ENCODE results near the gene STXBP3.
"Not testable (repeated sequence)": the region's sequence is repeated elsewhere in the genome, so short reads cannot be mapped to it uniquely, and the experiment has no call there.

STXBP3 gene

DNA sequence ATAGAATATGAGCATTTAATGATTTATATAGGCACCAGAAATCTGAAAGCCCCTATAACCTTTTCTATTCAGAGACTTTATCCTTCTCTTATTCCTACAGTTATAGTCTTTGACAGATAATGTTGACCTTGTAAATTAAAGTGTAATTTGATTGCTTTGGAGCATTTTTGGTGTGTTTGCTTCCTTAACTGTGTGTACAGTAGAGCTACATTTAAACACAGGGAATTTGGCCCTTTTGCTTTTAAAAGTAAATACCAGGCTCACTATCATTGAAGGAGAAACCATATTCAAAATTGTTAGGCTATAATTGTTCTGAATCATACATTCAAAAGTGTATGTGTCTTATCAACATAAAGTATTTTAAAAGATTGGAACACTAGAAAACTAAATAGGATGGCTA, 33.0 kb downstream of the STXBP3 start:
- H3K4me1 ChIP-seq (ENCODE audit: insufficient read depth, low read length): no peaks in the 10 kb centered on the region
- H3K9ac ChIP-seq (ENCODE audit: low read depth, low read length): no peak overlapping the region
- no peak overlapping the region for H3K4me3 ChIP-seq (ENCODE audit: low read depth in 1 of 2, low read length in 2 of 2)
- H2AFZ ChIP-seq (ENCODE audit: low read depth, low read length): no peak overlapping the region
- H4K20me1 ChIP-seq (ENCODE audit: insufficient read depth, low read length): no peaks in the 10 kb centered on the region
- no peaks in the 10 kb centered on the region for H3K79me2 ChIP-seq (ENCODE audit: insufficient read depth, low read length)
- TF ChIP-seq, protein P1, sequence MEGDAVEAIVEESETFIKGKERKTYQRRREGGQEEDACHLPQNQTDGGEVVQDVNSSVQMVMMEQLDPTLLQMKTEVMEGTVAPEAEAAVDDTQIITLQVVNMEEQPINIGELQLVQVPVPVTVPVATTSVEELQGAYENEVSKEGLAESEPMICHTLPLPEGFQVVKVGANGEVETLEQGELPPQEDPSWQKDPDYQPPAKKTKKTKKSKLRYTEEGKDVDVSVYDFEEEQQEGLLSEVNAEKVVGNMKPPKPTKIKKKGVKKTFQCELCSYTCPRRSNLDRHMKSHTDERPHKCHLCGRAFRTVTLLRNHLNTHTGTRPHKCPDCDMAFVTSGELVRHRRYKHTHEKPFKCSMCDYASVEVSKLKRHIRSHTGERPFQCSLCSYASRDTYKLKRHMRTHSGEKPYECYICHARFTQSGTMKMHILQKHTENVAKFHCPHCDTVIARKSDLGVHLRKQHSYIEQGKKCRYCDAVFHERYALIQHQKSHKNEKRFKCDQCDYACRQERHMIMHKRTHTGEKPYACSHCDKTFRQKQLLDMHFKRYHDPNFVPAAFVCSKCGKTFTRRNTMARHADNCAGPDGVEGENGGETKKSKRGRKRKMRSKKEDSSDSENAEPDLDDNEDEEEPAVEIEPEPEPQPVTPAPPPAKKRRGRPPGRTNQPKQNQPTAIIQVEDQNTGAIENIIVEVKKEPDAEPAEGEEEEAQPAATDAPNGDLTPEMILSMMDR (IDR thresholded peaks at IDR 0.05; ENCODE audit: borderline replicate concordance, extremely low read depth, low read length, poor library complexity, severe bottlenecking): no peak
- TF ChIP-seq EZH2 (IDR thresholded peaks at IDR 0.05; ENCODE audit: borderline replicate concordance, low read depth, low read length, severe bottlenecking): no peak
- H3K36me3 ChIP-seq (ENCODE audit: insufficient read depth, low read length): peaks cover 72% of the 10 kb centered on the region
- peaks cover 9% of the 10 kb centered on the region for H3K9me3 ChIP-seq (ENCODE audit: insufficient read depth, low read length, severe bottlenecking)
- ATAC-seq (ENCODE audit: insufficient read depth, low read depth): no peak
- no peak overlapping the region for H3K27ac ChIP-seq (ENCODE audit: low read length)
- no peak overlapping the region for H3K4me2 ChIP-seq (ENCODE audit: insufficient read depth, low read length)
- H3K27me3 ChIP-seq (ENCODE audit: insufficient read depth, low read length, poor library complexity): no peaks in the 10 kb centered on the region
- no peak for DNase-seq

- H3K9ac ChIP-seq (ENCODE audit: low read depth, low read length): no peak overlapping the region
- no peak overlapping the region for H2AFZ ChIP-seq (ENCODE audit: low read depth, low read length)
- H3K79me2 ChIP-seq (ENCODE audit: insufficient read depth, low read length): no peaks in the 10 kb centered on the region
- peaks cover 23% of the 10 kb centered on the region for H3K9me3 ChIP-seq (ENCODE audit: insufficient read depth, low read length, severe bottlenecking)
- H3K27me3 ChIP-seq (ENCODE audit: insufficient read depth, low read length, poor library complexity): no peaks in the 10 kb centered on the region
- no peak for TF ChIP-seq EZH2 (IDR thresholded peaks at IDR 0.05; ENCODE audit: borderline replicate concordance, low read depth, low read length, severe bottlenecking)
- TF ChIP-seq, protein P1 (IDR thresholded peaks at IDR 0.05; ENCODE audit: borderline replicate concordance, extremely low read depth, low read length, poor library complexity, severe bottlenecking): no peak
- H3K4me1 ChIP-seq (ENCODE audit: insufficient read depth, low read length): no peaks in the 10 kb centered on the region
- DNase-seq (no peak), ATAC-seq (ENCODE audit: insufficient read depth, low read depth) (no peak)
- peaks cover 78% of the 10 kb centered on the region for H3K36me3 ChIP-seq (ENCODE audit: insufficient read depth, low read length)
- H4K20me1 ChIP-seq (ENCODE audit: insufficient read depth, low read length): no peaks in the 10 kb centered on the region
- no peak overlapping the region for H3K4me3 ChIP-seq (ENCODE audit: low read depth in 1 of 2, low read length in 2 of 2)
- H3K4me2 ChIP-seq (ENCODE audit: insufficient read depth, low read length): no peak overlapping the region
- H3K27ac ChIP-seq (ENCODE audit: low read length): no peak overlapping the region
Observed at GRCh38 chr1:108780937-108781574, 34.6 kb downstream of the STXBP3 start.

DNA sequence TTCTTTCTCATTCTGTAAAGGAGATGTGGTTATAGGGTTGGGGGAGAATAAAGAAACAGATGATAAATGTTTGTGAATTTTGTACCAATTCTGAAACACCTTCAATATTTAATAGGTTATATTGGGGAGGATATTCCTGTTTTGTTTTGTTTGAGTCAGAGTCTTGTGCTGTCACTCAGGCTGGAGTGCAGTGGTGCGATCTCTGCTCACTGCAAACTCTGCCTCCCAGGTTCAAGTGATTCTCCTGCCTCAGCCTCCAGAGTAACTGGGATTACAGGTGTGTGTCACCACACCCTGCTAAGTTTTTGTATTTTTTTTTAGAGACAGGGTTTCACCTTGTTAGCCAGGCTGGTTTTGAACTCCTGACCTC, 35.1 kb downstream of the STXBP3 start:
- not testable (repeated sequence) for H3K27ac ChIP-seq (ENCODE audit: low read length); H3K4me2 ChIP-seq (ENCODE audit: insufficient read depth, low read length); H3K4me1 ChIP-seq (ENCODE audit: insufficient read depth, low read length); ATAC-seq (ENCODE audit: insufficient read depth, low read depth); H3K9ac ChIP-seq (ENCODE audit: low read depth, low read length); H3K27me3 ChIP-seq (ENCODE audit: insufficient read depth, low read length, poor library complexity); H4K20me1 ChIP-seq (ENCODE audit: insufficient read depth, low read length); H3K4me3 ChIP-seq (ENCODE audit: low read depth in 1 of 2, low read length in 2 of 2); H2AFZ ChIP-seq (ENCODE audit: low read depth, low read length); H3K79me2 ChIP-seq (ENCODE audit: insufficient read depth, low read length); DNase-seq
- Histone ChIP-seq H3K36me3 (ENCODE audit: insufficient read depth, low read length) (peaks cover 78% of the 10 kb centered on the region), H3K9me3 (ENCODE audit: insufficient read depth, low read length, severe bottlenecking) (peaks cover 25% of the 10 kb centered on the region)

DNA sequence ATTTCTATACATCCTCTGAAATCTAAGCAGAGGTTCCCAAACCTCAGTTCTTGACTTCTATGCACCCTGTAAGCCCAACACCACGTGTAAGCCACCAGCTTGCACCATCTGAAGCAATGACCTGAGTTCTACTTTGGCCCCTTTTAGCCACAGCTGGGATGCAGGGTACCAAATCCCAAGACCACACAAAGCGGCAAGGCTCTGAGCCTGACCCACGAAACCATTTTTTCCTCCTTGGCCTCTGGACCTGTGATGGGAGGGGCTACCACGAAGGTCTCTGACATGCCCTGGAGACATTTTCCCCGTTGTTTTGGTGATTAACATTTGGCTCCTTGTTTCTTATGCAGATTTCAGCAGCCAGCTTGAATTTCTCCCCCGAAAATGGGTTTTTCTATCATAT, 38.8 kb downstream of the STXBP3 start:
- Histone ChIP-seq H3K4me2 (ENCODE audit: insufficient read depth, low read length) (no peak overlapping the region), H3K4me3 (ENCODE audit: low read depth in 1 of 2, low read length in 2 of 2) (no peak overlapping the region), H2AFZ (ENCODE audit: low read depth, low read length) (no peak overlapping the region), H3K9me3 (ENCODE audit: insufficient read depth, low read length, severe bottlenecking) (peaks cover 25% of the 10 kb centered on the region), H3K4me1 (ENCODE audit: insufficient read depth, low read length) (no peaks in the 10 kb centered on the region), H3K27ac (ENCODE audit: low read length) (no peak overlapping the region), H3K9ac (ENCODE audit: low read depth, low read length) (no peak overlapping the region), H3K36me3 (ENCODE audit: insufficient read depth, low read length) (peaks cover 58% of the 10 kb centered on the region), H3K27me3 (ENCODE audit: insufficient read depth, low read length, poor library complexity) (no peaks in the 10 kb centered on the region), H4K20me1 (ENCODE audit: insufficient read depth, low read length) (no peaks in the 10 kb centered on the region), H3K79me2 (ENCODE audit: insufficient read depth, low read length) (no peaks in the 10 kb centered on the region)
- TF ChIP-seq EZH2 (IDR thresholded peaks at IDR 0.05; ENCODE audit: borderline replicate concordance, low read depth, low read length, severe bottlenecking): no peak
- TF ChIP-seq, protein P1 (IDR thresholded peaks at IDR 0.05; ENCODE audit: borderline replicate concordance, extremely low read depth, low read length, poor library complexity, severe bottlenecking): no peak
- ATAC-seq (ENCODE audit: insufficient read depth, low read depth) (no peak), DNase-seq (peak; percentile 10)
